Neuronal stem cell (in vitro differentiated cells): ENCODE measurements around the gene TPRX2.

Experiments used
- DNase-seq: peaks from one replicate; pipeline ENCODE4 v3.0.0-alpha.2; 2013; ENCODE audit warnings: low spot score
- H2AFZ ChIP-seq: one replicate; pipeline ENCODE4 v1.6.1; 2013; ENCODE audit warnings: mild to moderate bottlenecking, low read length, inconsistent platforms
- H2AK5ac ChIP-seq: 2 replicates; pipeline ENCODE4 v1.6.1; 2013; ENCODE audit warnings: low read depth, mild to moderate bottlenecking, inconsistent platforms, low read length, moderate library complexity, mixed read lengths
- H2BK120ac ChIP-seq: 2 replicates; pipeline ENCODE4 v1.6.1; 2013; ENCODE audit warnings: low read depth, mild to moderate bottlenecking, inconsistent platforms, low read length, moderate library complexity, mixed read lengths
- H2BK12ac ChIP-seq: one replicate; pipeline ENCODE4 v1.6.1; 2013; ENCODE audit warnings: low read length, inconsistent platforms
- H2BK15ac ChIP-seq: 2 replicates; pipeline ENCODE4 v1.6.1; 2013; ENCODE audit warnings: mild to moderate bottlenecking, low read length, inconsistent platforms, mixed read lengths
- H2BK5ac ChIP-seq: one replicate; pipeline ENCODE4 v1.6.1; 2013; ENCODE audit warnings: inconsistent platforms, mild to moderate bottlenecking, low read length, moderate library complexity
- H3K14ac ChIP-seq: one replicate; pipeline ENCODE4 v1.6.1; 2013; ENCODE audit warnings: low read length, inconsistent platforms
- H3K18ac ChIP-seq: 2 replicates; pipeline ENCODE4 v1.6.1; 2013; ENCODE audit warnings: low read length, inconsistent platforms
- H3K23ac ChIP-seq: 2 replicates; pipeline ENCODE4 v1.6.1; 2013; ENCODE audit warnings: low read depth, mild to moderate bottlenecking, mixed read lengths, low read length, inconsistent platforms; ENCODE audit not compliant: poor library complexity
- H3K27ac ChIP-seq: replicated peaks from 3 replicates; pipeline ENCODE4 v1.5.1; 2013; ENCODE audit warnings: low read length, inconsistent platforms
- H3K27me3 ChIP-seq, 3 experiments: 2 replicates each; pipeline ENCODE4 v1.6.1; 2013; ENCODE audit warnings: low read length in 3 of 3, mild to moderate bottlenecking in 2 of 3, inconsistent platforms in 1 of 3, low read depth in 1 of 3, mixed read lengths in 1 of 3, moderate library complexity in 1 of 3; ENCODE audit not compliant: control insufficient read depth in 3 of 3, insufficient read depth in 3 of 3
- H3K36me3 ChIP-seq, 2 donors: replicated peaks in 1 of 2; 2 replicates each; pipeline ENCODE4 v1.6.1; 2013; ENCODE audit warnings: low read length in 2 of 2; ENCODE audit not compliant: control insufficient read depth in 2 of 2, insufficient read depth in 2 of 2
- H3K4ac ChIP-seq: 2 replicates; pipeline ENCODE4 v1.6.1; 2013; ENCODE audit warnings: inconsistent platforms, mild to moderate bottlenecking, low read length, moderate library complexity
- H3K4me1 ChIP-seq, 2 donors: 1 replicate in 1 of 2; 2 replicates in 1 of 2; pipeline ENCODE4 v1.6.1; 2013; ENCODE audit warnings: low read length in 2 of 2, low read depth in 1 of 2; ENCODE audit not compliant: control insufficient read depth in 2 of 2, insufficient read depth in 1 of 2
- H3K4me2 ChIP-seq: one replicate; pipeline ENCODE4 v1.6.1; 2013; ENCODE audit warnings: mild to moderate bottlenecking, low read length, inconsistent platforms; ENCODE audit not compliant: insufficient read depth, poor library complexity, severe bottlenecking
- H3K4me3 ChIP-seq, 2 donors: 2 replicates each; pipeline ENCODE4 v1.5.1; 2013; ENCODE audit warnings: low read length in 2 of 2, mild to moderate bottlenecking in 2 of 2, inconsistent platforms in 1 of 2, moderate library complexity in 1 of 2
- H3K79me1 ChIP-seq: one replicate; pipeline ENCODE4 v1.6.1; 2013; ENCODE audit warnings: low read depth, mild to moderate bottlenecking, inconsistent platforms, low read length, moderate library complexity
- H3K9ac ChIP-seq: one replicate; pipeline ENCODE4 v1.6.1; 2013; ENCODE audit warnings: mild to moderate bottlenecking, low read depth, low read length, inconsistent platforms; ENCODE audit not compliant: poor library complexity
- H3K9me3 ChIP-seq, 2 donors: replicated peaks in 1 of 2; 2 replicates each; pipeline versions ENCODE3 to v1.6.1; 2013; ENCODE audit warnings: low read length in 2 of 2, mild to moderate bottlenecking in 2 of 2, inconsistent platforms in 1 of 2, low read depth in 1 of 2, mixed read lengths in 1 of 2, moderate library complexity in 1 of 2; ENCODE audit not compliant: control insufficient read depth in 2 of 2, insufficient read depth in 1 of 2
- H4K8ac ChIP-seq: one replicate; pipeline ENCODE4 v1.6.1; 2013; ENCODE audit warnings: low read depth, mild to moderate bottlenecking, inconsistent platforms, low read length, moderate library complexity
- H4K91ac ChIP-seq: one replicate; pipeline ENCODE4 v1.6.1; 2013; ENCODE audit warnings: low read length, low read depth, mild to moderate bottlenecking, inconsistent platforms; ENCODE audit not compliant: poor library complexity
- WGBS, 2 donors: extraction: QIAGEN DNeasy Blood & Tissue Kit; methylation state at CpG; one replicate each; pipeline ENCODE4 v1.1.7; 2013; ENCODE audit warnings: missing lambda C conversion rate in 2 of 2, mixed read lengths in 1 of 2; ENCODE audit not compliant: insufficient read length in 2 of 2, insufficient replicate concordance in 1 of 2; ENCODE audit errors: extremely low coverage in 2 of 2; 5-methylcytosine and 5-hydroxymethylcytosine counted together

Gene TPRX2

DNA sequence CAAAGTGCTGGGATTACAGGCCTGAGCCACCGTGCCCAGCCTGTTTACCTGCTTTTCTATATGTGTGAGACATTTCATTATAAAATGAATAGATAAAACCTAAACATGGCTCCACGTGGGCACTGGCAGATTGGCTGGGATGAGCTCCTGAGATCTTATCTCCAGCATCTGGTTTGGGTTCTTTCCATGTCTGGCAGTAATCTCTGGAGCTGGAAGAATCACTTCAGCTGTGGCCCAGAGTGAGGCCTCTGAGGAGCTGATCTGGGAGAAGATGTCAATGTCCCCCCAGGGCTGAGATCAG lies 32.5 kb downstream of the TPRX2 start:
- no peak overlapping the region for H3K9ac ChIP-seq
- H3K4me1 ChIP-seq: no peaks in the 10 kb centered on the region
- H3K18ac ChIP-seq: no peak overlapping the region
- H3K27ac ChIP-seq: peak overlapping the region; percentile 69
- H2BK5ac ChIP-seq: no peak overlapping the region
- no peak overlapping the region for H4K8ac ChIP-seq
- H3K23ac ChIP-seq: no peak overlapping the region
- no peak overlapping the region for H2BK15ac ChIP-seq
- no peak overlapping the region for H2AFZ ChIP-seq
- H4K91ac ChIP-seq: no peak overlapping the region
- no CpG with 5 or more reads among the region's 2 CpGs for WGBS, 2 donors
- no peak overlapping the region for H3K4me2 ChIP-seq
- no peak overlapping the region for H3K4ac ChIP-seq
- DNase-seq: no peak
- H3K79me1 ChIP-seq: no peaks in the 10 kb centered on the region
- no peak overlapping the region for H2BK120ac ChIP-seq
- H3K4me3 ChIP-seq: no peak overlapping the region
- peaks cover 0 to 2% of the 10 kb centered on the region in 2 donors for H3K9me3 ChIP-seq
- no peak overlapping the region for H2AK5ac ChIP-seq
- no peak overlapping the region for H3K14ac ChIP-seq
- H2BK12ac ChIP-seq: no peak overlapping the region
- no peaks in the 10 kb centered on the region for H3K27me3 ChIP-seq
- no peaks in the 10 kb centered on the region for H3K36me3 ChIP-seq

DNA sequence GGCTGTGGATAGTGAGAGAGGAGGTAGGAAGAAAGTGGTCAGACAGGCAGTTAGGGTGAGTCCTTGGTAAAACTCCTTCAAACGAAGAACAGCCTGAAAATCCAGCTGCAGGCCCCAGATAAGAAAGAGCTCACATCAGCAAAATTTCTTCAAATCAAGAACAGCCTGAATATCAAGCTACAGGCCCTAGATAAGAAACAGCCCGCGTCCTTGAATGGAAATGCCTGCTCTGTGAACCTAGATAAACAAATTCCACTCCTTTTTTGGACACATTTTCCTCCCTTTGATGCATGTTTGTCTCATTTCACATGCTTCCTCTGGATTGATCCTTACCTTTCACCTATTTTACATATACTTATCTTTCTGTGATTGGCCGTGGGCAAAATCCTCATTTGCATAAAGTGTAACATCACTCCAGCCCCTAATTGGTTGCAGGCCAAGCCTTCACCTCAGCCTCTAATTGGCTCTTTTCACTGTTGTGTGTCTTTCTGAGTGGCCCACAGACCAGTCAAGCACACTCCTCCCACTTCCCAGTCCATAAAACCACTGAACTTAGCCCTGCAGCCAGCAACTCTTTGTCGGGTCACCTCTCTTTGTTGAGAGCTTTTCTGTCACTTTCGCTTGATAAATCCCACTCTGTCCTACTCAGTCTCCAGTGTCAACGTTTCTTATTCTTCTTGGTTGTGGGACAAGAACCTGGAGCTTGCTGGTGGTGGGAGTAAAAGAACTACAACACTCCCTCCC lies 33.1 kb downstream of the TPRX2 start:
- H2BK5ac ChIP-seq: no peak overlapping the region
- peak overlapping the region; percentile 69 for H3K27ac ChIP-seq
- no peak overlapping the region for H2AK5ac ChIP-seq
- H2AFZ ChIP-seq: no peak overlapping the region
- H2BK12ac ChIP-seq: no peak overlapping the region
- H3K4me2 ChIP-seq: no peak overlapping the region
- no peak overlapping the region for H3K4ac ChIP-seq
- no peak overlapping the region for H3K9ac ChIP-seq
- H3K18ac ChIP-seq: no peak overlapping the region
- no peaks in the 10 kb centered on the region for H3K79me1 ChIP-seq
- no peak overlapping the region for H3K14ac ChIP-seq
- peak; percentile 18 for DNase-seq
- no peak overlapping the region for H3K23ac ChIP-seq
- H3K4me3 ChIP-seq: no peak overlapping the region
- peaks cover 0 to 2% of the 10 kb centered on the region in 2 donors for H3K9me3 ChIP-seq
- H3K4me1 ChIP-seq: no peaks in the 10 kb centered on the region
- no peak overlapping the region for H2BK120ac ChIP-seq
- H2BK15ac ChIP-seq: no peak overlapping the region
- no peak overlapping the region for H4K91ac ChIP-seq
- H3K27me3 ChIP-seq: no peaks in the 10 kb centered on the region
- H3K36me3 ChIP-seq: no peaks in the 10 kb centered on the region
- no peak overlapping the region for H4K8ac ChIP-seq
- WGBS, 2 donors: no CpG with 5 or more reads among the region's 7 CpGs

DNA sequence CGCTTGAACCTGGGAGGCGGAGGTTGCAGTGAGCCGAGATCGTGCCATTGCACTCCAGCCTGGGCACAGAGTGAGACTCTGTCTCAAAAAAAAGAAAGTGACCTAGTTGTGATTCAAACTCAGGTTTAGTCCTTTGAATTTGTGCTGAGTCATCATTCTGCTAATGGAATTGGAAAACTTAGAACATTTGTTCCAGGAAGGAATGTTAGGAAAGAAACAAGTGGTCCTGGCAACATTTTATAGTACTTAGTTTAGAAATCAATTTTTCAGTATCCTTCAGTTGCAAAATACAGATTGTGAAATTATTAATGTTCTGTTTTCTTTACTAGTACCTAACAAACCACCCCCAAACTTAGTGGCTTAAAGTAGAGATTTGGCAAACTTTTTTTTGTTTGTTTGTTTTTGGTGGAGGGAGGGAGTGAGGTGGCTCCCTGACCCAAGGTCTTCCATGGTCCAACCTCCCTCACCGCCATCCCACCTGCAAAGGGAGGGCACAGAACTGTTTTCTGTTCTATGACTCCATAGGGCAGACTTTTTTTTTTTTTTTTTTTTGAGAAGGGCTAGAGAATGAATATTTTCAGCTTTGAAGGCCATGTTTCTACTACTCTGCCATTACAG lies 36.2 kb downstream of the TPRX2 start:
- no peak overlapping the region for H4K8ac ChIP-seq
- no peak overlapping the region for H4K91ac ChIP-seq
- no peak overlapping the region for H3K4me2 ChIP-seq
- H2BK120ac ChIP-seq: no peak overlapping the region
- peaks cover 0 to 2% of the 10 kb centered on the region in 2 donors for H3K9me3 ChIP-seq
- H3K18ac ChIP-seq: no peak overlapping the region
- no peaks in the 10 kb centered on the region for H3K36me3 ChIP-seq
- H2BK5ac ChIP-seq: no peak overlapping the region
- no peak overlapping the region for H3K4me3 ChIP-seq
- no peak overlapping the region for H2AFZ ChIP-seq
- no peak overlapping the region for H2BK12ac ChIP-seq
- H3K27me3 ChIP-seq: no peaks in the 10 kb centered on the region
- H3K23ac ChIP-seq: no peak overlapping the region
- no peak overlapping the region for H3K14ac ChIP-seq
- H2BK15ac ChIP-seq: no peak overlapping the region
- no peak overlapping the region for H2AK5ac ChIP-seq
- H3K9ac ChIP-seq: no peak overlapping the region
- H3K27ac ChIP-seq: no peak overlapping the region
- no peaks in the 10 kb centered on the region for H3K79me1 ChIP-seq
- no peak for DNase-seq
- WGBS, 2 donors: no CpG with 5 or more reads among the region's 5 CpGs
- no peak overlapping the region for H3K4ac ChIP-seq
- no peaks in the 10 kb centered on the region for H3K4me1 ChIP-seq

DNA sequence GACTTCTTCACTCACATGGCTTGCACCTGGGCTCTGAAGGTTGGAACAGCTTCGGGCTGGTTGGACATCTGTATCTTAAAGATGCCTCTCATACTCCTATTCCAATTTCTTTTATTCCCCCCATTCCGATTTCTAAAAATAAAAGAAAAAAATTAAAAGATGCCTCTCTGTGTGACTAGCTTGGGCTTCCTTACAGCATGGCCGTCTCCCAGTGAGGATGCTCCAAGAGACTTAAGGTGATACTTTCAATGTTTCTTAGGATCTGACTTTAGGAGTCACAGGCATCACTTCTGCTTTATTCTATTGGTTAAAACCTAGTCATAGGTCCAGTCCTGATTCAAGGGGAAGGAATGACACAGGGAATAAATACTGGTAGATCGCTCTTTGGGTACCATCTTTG lies 37.0 kb downstream of the TPRX2 start:
- Histone ChIP-seq H4K8ac (no peak overlapping the region), H2BK12ac (no peak overlapping the region), H3K14ac (no peak overlapping the region), H3K23ac (no peak overlapping the region), H3K27me3 (no peaks in the 10 kb centered on the region), H3K18ac (no peak overlapping the region), H2BK5ac (no peak overlapping the region), H3K27ac (no peak overlapping the region), H3K79me1 (no peaks in the 10 kb centered on the region), H2BK15ac (no peak overlapping the region), H3K36me3 (no peaks in the 10 kb centered on the region), H2AFZ (no peak overlapping the region), H3K4ac (no peak overlapping the region), H4K91ac (no peak overlapping the region), H3K9ac (no peak overlapping the region), H2BK120ac (no peak overlapping the region), H3K4me2 (no peak overlapping the region), H2AK5ac (no peak overlapping the region), H3K9me3 (peaks cover 0 to 2% of the 10 kb centered on the region in 2 donors), H3K4me1 (no peaks in the 10 kb centered on the region), H3K4me3 (no peak overlapping the region)
- whole genome bisulfite sequencing, 2 donors: 100% methylated on average over 1 of the region's 4 CpGs; no CpG with 5 or more reads in 1 of the 2 donors
- no peak for DNase-seq
